CD4-positive, CD25-positive, alpha-beta regulatory T cell (primary cell): ENCODE measurements around the gene AKR1C8. TPM values are rescaled to one million over a fixed set of nuclear protein-coding genes. Genes with fewer than 3 reads are reported as not detected.
"Not testable (repeated sequence)": the region's sequence is repeated elsewhere in the genome, so short reads cannot be mapped to it uniquely, and the experiment has no call there.

ENCODE experiments used
- ATAC-seq, 2 donors: fragments of 150-1000 bp; cut with Tn5 transposase; one replicate each; pipeline ENCODE4 v1.10.0; 2021; ENCODE audit warnings: low read depth in 2 of 2, moderate number of reproducible peaks in 2 of 2, moderate library complexity in 1 of 2
- DNase-seq, 3 donors: peaks; one replicate each; pipeline versions ENCODE4 v3.0.0 to v3.0.0-alpha.2; 2012 to 2022; ENCODE audit warnings: mixed read lengths in 1 of 3
- H3K27ac ChIP-seq: one replicate; pipeline ENCODE4 v1.7.0; 2013; ENCODE audit warnings: mild to moderate bottlenecking, low read length; ENCODE audit not compliant: insufficient read depth, poor library complexity, severe bottlenecking
- H3K27me3 ChIP-seq: one replicate; pipeline ENCODE4 v1.7.0; 2013; ENCODE audit warnings: low read length; ENCODE audit not compliant: control insufficient read depth, insufficient read depth
- H3K36me3 ChIP-seq: one replicate; pipeline ENCODE4 v1.7.0; 2013; ENCODE audit warnings: mild to moderate bottlenecking, low read length, moderate library complexity; ENCODE audit not compliant: control insufficient read depth, insufficient read depth
- H3K4me1 ChIP-seq: 2 replicates; pipeline ENCODE4 v1.7.0; 2013; ENCODE audit warnings: mild to moderate bottlenecking, low read length; ENCODE audit not compliant: insufficient read depth, control insufficient read depth, poor library complexity, severe bottlenecking
- H3K4me3 ChIP-seq: one replicate; pipeline ENCODE4 v1.7.0; 2013; ENCODE audit warnings: low read depth, mild to moderate bottlenecking, low read length, moderate library complexity
- H3K9me3 ChIP-seq, 2 experiments: 1 replicate in 1 of 2; 2 replicates in 1 of 2; pipeline ENCODE4 v1.7.0; 2013; ENCODE audit warnings: low read length in 2 of 2, mild to moderate bottlenecking in 1 of 2, moderate library complexity in 1 of 2; ENCODE audit not compliant: control insufficient read depth in 2 of 2
- H3K27ac Mint-ChIP-seq, 3 donors: one replicate each; pipeline ENCODE4 v1.8.0; 2020 to 2022; ENCODE audit warnings: mild to moderate bottlenecking in 3 of 3, mixed read lengths in 3 of 3, moderate library complexity in 2 of 3
- H3K27me3 Mint-ChIP-seq: one replicate; pipeline ENCODE4 v1.8.0; 2022; ENCODE audit warnings: mild to moderate bottlenecking, mixed read lengths
- H3K36me3 Mint-ChIP-seq: one replicate; pipeline ENCODE4 v1.8.0; 2020; ENCODE audit warnings: mixed read lengths
- H3K4me1 Mint-ChIP-seq, 4 donors: one replicate each; pipeline ENCODE4 v1.8.0; 2020 to 2022; ENCODE audit warnings: mixed read lengths in 4 of 4, mild to moderate bottlenecking in 1 of 4
- H3K4me3 Mint-ChIP-seq, 4 donors: one replicate each; pipeline ENCODE4 v1.8.0; 2020 to 2022; ENCODE audit warnings: mild to moderate bottlenecking in 4 of 4, mixed read lengths in 4 of 4, moderate library complexity in 3 of 4
- H3K9me3 Mint-ChIP-seq, 7 donors: one replicate each; pipeline ENCODE4 v1.8.0; 2020 to 2022; ENCODE audit warnings: mixed read lengths in 7 of 7, mild to moderate bottlenecking in 3 of 7, moderate library complexity in 2 of 7
- polyA plus RNA-seq, 4 donors: library from polyadenylated mRNA; unstranded; fragments of 300-500 nt; fragmentation: Illumina TruSeq; gene quantifications; one replicate each; pipeline ENCODE4 v1.2.3, GENCODE V29; 2021
- total RNA-seq: library from RNA; stranded (reverse); gene quantifications from one replicate; pipeline ENCODE4 v1.2.3, GENCODE V29; 2022

The AKR1C8 gene
- 3.2 TPM for total RNA-seq
- under 1 TPM in 2 of 4 donors, not detected in 2; 0.52 to 0.67 TPM for polyA plus RNA-seq

DNA sequence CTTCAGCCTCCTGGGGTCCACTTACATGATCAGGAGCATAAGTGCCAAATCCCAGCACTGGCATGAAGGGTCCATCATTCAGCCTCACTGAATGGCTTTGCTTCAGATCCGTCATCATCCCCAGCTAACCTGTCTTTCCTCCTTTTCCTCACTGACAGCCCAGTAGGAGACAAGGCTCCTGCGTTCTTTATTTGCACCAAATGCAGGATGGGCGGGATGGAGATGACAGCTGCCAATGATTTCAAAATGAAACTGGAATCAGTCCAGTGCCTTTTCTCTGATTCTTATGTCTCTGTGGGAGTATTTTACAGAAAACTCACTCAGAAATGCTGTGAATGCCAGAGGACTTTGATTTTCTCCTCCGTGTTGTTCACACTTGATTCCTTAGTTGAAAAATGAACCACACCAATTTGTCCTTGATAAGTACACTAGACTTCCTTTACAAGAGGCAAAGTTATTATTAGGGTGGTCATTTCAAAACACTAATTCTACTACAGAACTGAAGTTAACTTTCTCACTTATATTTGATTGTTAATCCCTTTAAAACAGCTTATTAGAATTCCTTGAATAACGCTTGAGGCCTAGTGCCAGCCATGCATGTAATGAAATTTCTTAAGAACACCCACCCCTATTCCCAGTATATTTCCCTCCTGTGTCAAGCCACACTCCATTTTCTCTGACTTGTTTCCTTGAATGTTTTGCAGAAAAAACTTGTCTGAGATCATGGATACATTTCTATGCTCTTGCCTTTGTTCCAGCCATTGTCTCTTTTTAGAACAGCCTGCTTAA lies at the start of gene AKR1C8:
TSS of gene AKR1C8 (minus strand) at position 164 of the 789 bp plus-strand sequence. CDS start at position 118, 46 bp downstream.
- no peaks in the 10 kb centered on the region for H3K27me3 ChIP-seq
- no peak within 1 kb of the TSS for H3K4me3 Mint-ChIP-seq
- no peak within 1 kb of the TSS for H3K4me3 ChIP-seq
- H3K27me3 Mint-ChIP-seq = peaks cover 4% of the 10 kb centered on the region
- no peaks in the 10 kb centered on the region for H3K9me3 ChIP-seq
- H3K36me3 ChIP-seq = no peaks in the 10 kb centered on the region
- H3K4me1 Mint-ChIP-seq = no peaks in the 10 kb centered on the region
- no peaks in the 10 kb centered on the region for H3K36me3 Mint-ChIP-seq
- H3K27ac ChIP-seq = no peak within 1 kb of the TSS
- no peak for ATAC-seq
- DNase-seq = no peak
- H3K9me3 Mint-ChIP-seq = peaks cover 0 to 5% (median 0%) of the 10 kb centered on the region in 7 donors
- H3K27ac Mint-ChIP-seq = no peak within 1 kb of the TSS
- H3K4me1 ChIP-seq = no peaks in the 10 kb centered on the region

DNA sequence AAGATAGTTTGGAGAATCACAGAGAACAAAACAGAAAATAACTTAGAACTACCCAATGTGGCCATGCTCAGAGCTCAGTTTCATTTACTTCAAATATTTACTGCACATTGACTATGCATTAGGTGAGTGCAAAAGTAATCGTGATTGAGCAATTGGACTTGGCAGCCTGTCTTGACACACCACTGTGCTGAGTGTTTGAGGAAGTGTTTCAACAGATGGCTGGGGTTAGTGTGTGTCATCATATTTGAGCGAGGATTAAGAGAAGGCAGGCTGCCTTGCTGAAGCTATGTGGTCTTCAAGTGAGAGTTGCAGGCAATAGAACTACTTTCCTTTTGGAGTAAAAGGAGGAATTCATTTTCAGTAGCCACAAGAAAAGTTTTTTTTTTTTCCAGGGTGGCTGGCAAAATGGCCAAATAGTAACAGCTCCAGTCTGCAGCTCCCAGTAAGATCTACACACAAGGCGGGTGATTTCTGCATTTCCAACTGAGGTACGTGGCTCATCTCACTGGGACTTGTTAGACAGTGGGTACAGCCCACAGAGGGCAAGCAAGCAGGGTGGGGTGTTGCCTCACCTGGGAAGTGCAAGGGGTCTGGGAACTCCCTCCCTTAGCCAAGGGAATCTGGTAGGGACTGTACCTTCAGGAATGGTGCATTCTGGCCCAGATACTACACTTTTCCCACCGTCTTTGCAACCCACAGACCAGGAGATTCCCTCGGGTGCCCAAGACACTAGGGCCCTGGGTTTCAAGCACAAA lies 49.3 kb upstream of the AKR1C8 start:
- H3K27me3 ChIP-seq = no peaks in the 10 kb centered on the region
- peaks cover 5% of the 10 kb centered on the region for H3K27me3 Mint-ChIP-seq
- no peak overlapping the region for H3K4me3 Mint-ChIP-seq
- no peak overlapping the region for H3K27ac ChIP-seq
- H3K9me3 Mint-ChIP-seq = peaks cover 2 to 27% (median 9%) of the 10 kb centered on the region in 7 donors
- no peak overlapping the region for H3K27ac Mint-ChIP-seq
- H3K4me3 ChIP-seq = no peak overlapping the region
- no peak for ATAC-seq
- no peaks in the 10 kb centered on the region for H3K4me1 Mint-ChIP-seq
- H3K9me3 ChIP-seq = no peaks in the 10 kb centered on the region
- no peaks in the 10 kb centered on the region for H3K36me3 ChIP-seq
- no peaks in the 10 kb centered on the region for H3K4me1 ChIP-seq
- peaks cover 13% of the 10 kb centered on the region for H3K36me3 Mint-ChIP-seq
- no peak for DNase-seq

DNA sequence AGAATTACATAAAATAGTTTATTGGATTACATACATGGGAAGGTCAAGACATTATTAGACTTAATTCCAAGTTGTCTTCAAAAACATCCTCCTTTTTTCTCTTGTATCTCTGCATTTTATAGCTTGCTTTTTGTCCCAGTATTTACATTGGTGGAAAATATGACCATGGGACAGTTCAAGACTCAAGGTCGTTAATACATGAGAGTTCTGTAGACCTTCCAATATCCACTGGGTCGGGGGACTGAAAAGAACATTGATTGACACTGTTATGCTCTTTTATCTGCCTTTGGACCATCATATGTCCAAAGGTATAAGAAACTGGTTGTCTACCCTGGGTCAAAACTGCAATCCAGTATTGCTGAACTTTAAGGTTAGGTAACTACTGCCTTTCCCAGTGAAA lies 48.4 kb upstream of the AKR1C8 start:
- no peak overlapping the region for H3K27ac ChIP-seq
- no peaks in the 10 kb centered on the region for H3K27me3 ChIP-seq
- no peaks in the 10 kb centered on the region for H3K9me3 ChIP-seq
- no peak overlapping the region for H3K27ac Mint-ChIP-seq
- H3K27me3 Mint-ChIP-seq = peaks cover 5% of the 10 kb centered on the region
- no peak overlapping the region for H3K4me3 Mint-ChIP-seq
- no peaks in the 10 kb centered on the region for H3K4me1 ChIP-seq
- peaks cover 2 to 25% (median 9%) of the 10 kb centered on the region in 7 donors for H3K9me3 Mint-ChIP-seq
- no peaks in the 10 kb centered on the region for H3K36me3 ChIP-seq
- H3K4me3 ChIP-seq = no peak overlapping the region
- no peak for ATAC-seq
- no peaks in the 10 kb centered on the region for H3K4me1 Mint-ChIP-seq
- H3K36me3 Mint-ChIP-seq = peaks cover 10% of the 10 kb centered on the region
- no peak for DNase-seq

DNA sequence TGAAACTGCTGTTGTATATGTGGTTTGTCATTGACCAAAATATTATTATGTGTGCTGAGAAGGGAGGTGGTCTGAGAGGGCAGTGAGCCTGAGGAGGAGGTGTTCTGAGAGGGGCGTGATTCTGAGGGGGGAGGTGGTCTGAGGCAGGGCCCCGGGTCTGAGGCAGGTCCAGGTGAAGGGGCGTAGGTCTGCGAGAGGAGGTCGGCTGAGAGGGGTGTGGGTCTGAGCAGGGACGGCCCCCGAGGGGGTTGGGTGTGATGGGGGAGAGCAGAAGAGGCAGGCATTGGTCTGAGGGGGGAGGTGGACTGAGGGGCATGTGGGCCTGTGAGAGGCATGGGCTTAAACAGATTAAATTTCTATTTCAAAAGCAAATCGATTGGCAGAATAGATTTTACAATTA lies 44.1 kb upstream of the AKR1C8 start:
- peaks cover 0 to 9% (median 1%) of the 10 kb centered on the region in 7 donors for H3K9me3 Mint-ChIP-seq
- H3K27ac Mint-ChIP-seq = no peak overlapping the region
- no peak overlapping the region for H3K4me3 ChIP-seq
- no peak overlapping the region for H3K4me3 Mint-ChIP-seq
- DNase-seq = no peak
- no peaks in the 10 kb centered on the region for H3K4me1 Mint-ChIP-seq
- H3K27me3 ChIP-seq = no peaks in the 10 kb centered on the region
- no peaks in the 10 kb centered on the region for H3K4me1 ChIP-seq
- no peak for ATAC-seq
- no peak overlapping the region for H3K27ac ChIP-seq
- no peaks in the 10 kb centered on the region for H3K27me3 Mint-ChIP-seq
- no peaks in the 10 kb centered on the region for H3K36me3 Mint-ChIP-seq
- no peaks in the 10 kb centered on the region for H3K36me3 ChIP-seq
- no peaks in the 10 kb centered on the region for H3K9me3 ChIP-seq

DNA sequence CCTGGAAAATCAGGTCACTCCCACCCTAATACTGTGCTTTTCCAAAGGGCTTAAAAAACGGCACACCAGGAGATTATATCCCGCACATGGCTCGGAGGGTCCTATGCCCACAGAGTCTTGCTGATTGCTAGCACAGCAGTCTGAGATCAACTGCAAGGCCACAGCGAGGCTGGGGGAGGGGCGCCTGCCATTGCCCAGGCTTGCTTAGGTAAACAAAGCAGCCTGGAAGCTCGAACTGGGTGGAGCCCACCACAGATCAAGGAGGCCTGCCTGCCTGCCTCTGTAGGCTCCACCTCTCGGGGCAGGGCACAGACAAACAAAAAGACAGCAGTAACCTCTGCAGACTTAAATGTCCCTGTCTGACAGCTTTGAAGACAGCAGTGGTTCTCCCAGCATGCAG lies 38.0 kb upstream of the AKR1C8 start:
- not testable (repeated sequence) for H3K9me3 ChIP-seq, H3K4me1 Mint-ChIP-seq, H3K4me3 Mint-ChIP-seq, H3K27me3 ChIP-seq, H3K27ac Mint-ChIP-seq, DNase-seq, H3K27ac ChIP-seq, H3K4me3 ChIP-seq, ATAC-seq, H3K4me1 ChIP-seq, H3K36me3 Mint-ChIP-seq, H3K9me3 Mint-ChIP-seq, H3K27me3 Mint-ChIP-seq, H3K36me3 ChIP-seq

DNA sequence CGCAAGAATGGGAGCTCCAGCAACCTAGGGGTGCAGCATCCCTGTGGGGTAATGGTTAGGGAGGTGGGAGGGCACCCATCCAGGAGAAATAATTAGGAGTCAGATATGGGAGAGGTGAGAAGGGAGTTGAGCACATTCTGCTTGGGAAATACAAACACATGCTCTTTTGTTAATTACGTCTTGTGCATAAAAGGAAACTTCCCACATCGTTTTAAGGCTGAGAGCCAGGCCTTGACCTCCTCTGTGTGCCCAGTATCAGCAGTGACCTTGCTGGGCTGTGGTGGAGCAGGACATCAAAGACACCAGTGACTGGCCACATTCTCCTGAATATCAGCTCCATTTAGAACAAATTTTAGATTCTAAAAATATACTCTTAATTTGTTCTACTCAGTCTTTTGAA lies 34.3 kb upstream of the AKR1C8 start:
- ATAC-seq = no peak

DNA sequence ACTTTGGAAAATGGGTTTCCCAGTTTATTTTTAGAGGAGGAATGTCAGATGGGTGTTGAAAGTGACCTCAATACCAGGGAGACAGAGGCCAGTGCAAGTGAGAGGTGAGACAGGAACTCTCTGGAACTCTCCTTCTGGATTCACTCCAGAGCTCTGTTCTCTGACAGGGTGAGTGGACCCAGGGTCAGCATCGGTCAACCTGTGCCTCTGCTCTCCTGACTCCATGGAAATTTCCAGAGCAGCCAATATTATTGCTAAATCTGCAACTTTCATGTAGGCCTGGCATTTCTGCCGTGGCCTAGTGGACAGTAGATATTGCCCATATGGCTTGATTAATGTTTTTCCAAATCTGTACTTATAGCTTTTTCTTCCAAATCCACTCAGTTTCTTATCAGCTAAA lies 31.9 kb upstream of the AKR1C8 start:
- no peaks in the 10 kb centered on the region for H3K36me3 ChIP-seq
- Mint-ChIP-seq H3K27me3 (no peaks in the 10 kb centered on the region), H3K36me3 (peaks cover 5% of the 10 kb centered on the region), H3K4me1 (no peaks in the 10 kb centered on the region), H3K27ac (no peak overlapping the region), H3K4me3 (no peak overlapping the region), H3K9me3 (peaks cover 0 to 3% (median under 1%) of the 10 kb centered on the region in 7 donors)
- ATAC-seq (no peak), DNase-seq (no peak)
- H3K9me3 ChIP-seq = no peaks in the 10 kb centered on the region
- no peak overlapping the region for H3K27ac ChIP-seq
- no peaks in the 10 kb centered on the region for H3K4me1 ChIP-seq
- no peak overlapping the region for H3K4me3 ChIP-seq
- H3K27me3 ChIP-seq = no peaks in the 10 kb centered on the region

More for the DNA sequence above, 34.3 kb upstream of the AKR1C8 start:
- no peak overlapping the region for H3K4me3 ChIP-seq
- no peak overlapping the region for H3K27ac ChIP-seq
- Mint-ChIP-seq H3K36me3 (peaks cover 10% of the 10 kb centered on the region), H3K9me3 (peaks cover 0 to 3% (median 0%) of the 10 kb centered on the region in 7 donors), H3K27me3 (peaks cover 4% of the 10 kb centered on the region), H3K4me3 (no peak overlapping the region), H3K27ac (no peak overlapping the region), H3K4me1 (no peaks in the 10 kb centered on the region)
- H3K4me1 ChIP-seq = no peaks in the 10 kb centered on the region
- no peaks in the 10 kb centered on the region for H3K36me3 ChIP-seq
- no peaks in the 10 kb centered on the region for H3K27me3 ChIP-seq
- DNase-seq = no peak
- no peaks in the 10 kb centered on the region for H3K9me3 ChIP-seq
